Heart left ventricle (tissue), 16 donors: ENCODE results near the gene UBXN4. TPM values are rescaled to one million over a fixed set of nuclear protein-coding genes. Genes with fewer than 3 reads are reported as not detected.

Experiments used
- ATAC-seq, 4 donors: fragments of 200-7000 bp; cut with Tn5 transposase; one replicate each; pipeline ENCODE4 v1.9.1; 2020 to 2022; ENCODE audit warnings: moderate library complexity in 4 of 4, mild to moderate bottlenecking in 3 of 4, moderate number of reproducible peaks in 1 of 4
- DNase-seq, 5 donors: peaks; one replicate each; pipeline ENCODE4 v3.0.0-alpha.2; 2020
- H3K27ac ChIP-seq, 12 donors: fragments of 200-600 bp; sonication (generic) in 4 of 12; one replicate each; pipeline versions ENCODE4 v1.5.0 to v1.8.0; 2016 to 2022; ENCODE audit warnings: mild to moderate bottlenecking in 2 of 12
- H3K27me3 ChIP-seq, 9 donors: fragments of 200-600 bp; sonication (generic) in 2 of 9; one replicate each; pipeline versions ENCODE4 v1.5.1 to v1.8.0; 2016 to 2022; ENCODE audit warnings: mild to moderate bottlenecking in 3 of 9
- H3K36me3 ChIP-seq, 9 donors: fragments of 200-600 bp; sonication (generic) in 2 of 9; one replicate each; pipeline versions ENCODE4 v1.5.0 to v1.8.0; 2018 to 2022; ENCODE audit warnings: mild to moderate bottlenecking in 2 of 9
- H3K4me1 ChIP-seq, 12 donors: fragments of 200-600 bp; sonication (generic) in 4 of 12; one replicate each; pipeline versions ENCODE4 v1.5.0 to v1.8.0; 2016 to 2022; ENCODE audit warnings: mild to moderate bottlenecking in 3 of 12
- H3K4me3 ChIP-seq, 12 donors: fragments of 200-600 bp; sonication (generic) in 4 of 12; one replicate each; pipeline versions ENCODE4 v1.5.0 to v1.8.0; 2017 to 2022; ENCODE audit warnings: mild to moderate bottlenecking in 9 of 12, moderate library complexity in 4 of 12
- H3K9me3 ChIP-seq, 12 donors: fragments of 200-600 bp; sonication (generic) in 4 of 12; one replicate each; pipeline versions ENCODE4 v1.5.0 to v1.8.0; 2016 to 2022; ENCODE audit warnings: mild to moderate bottlenecking in 1 of 12
- POLR2A ChIP-seq, 2 donors: fragments of 450-650 bp; IDR thresholded peaks; one replicate each; pipeline ENCODE4 v1.6.1; 2017; ENCODE audit warnings: antibody characterized with exemption in 2 of 2, mild to moderate bottlenecking in 2 of 2, moderate library complexity in 2 of 2
- WGBS, 4 donors: extraction: QIAGEN DNeasy Blood & Tissue Kit in 2 of 4; methylation state at CpG; one replicate each; pipeline versions ENCODE4 v1.1.5 to v1.1.7; 2013 to 2018; 5-methylcytosine and 5-hydroxymethylcytosine counted together
- intact Hi-C, 10 donors: fragments of 100-400 bp; cut with DNase I; formaldehyde crosslinking; loops; one replicate each; pipeline versions ENCODE4 v1.11.1 to v1.14.2; 2022
- polyA plus RNA-seq, 2 donors: library from polyadenylated mRNA; stranded (reverse); fragments of 200-250 nt; gene quantifications; one replicate each; pipeline ENCODE4 v1.2.3, GENCODE V29; 2013
- total RNA-seq, 9 donors: library from RNA; depleted of rRNA in 2 of 9; stranded (reverse); fragments of >200 nt in 2 of 9; fragmentation: NEBNext Ultra II Directional in 3 of 9; extraction: Animal tissue kit (Norgen Biotek cat#: 25700) in 3 of 9; gene quantifications; one replicate each; pipeline versions ENCODE4 v1.1.0 to v1.2.4, GENCODE V29; 2016 to 2023
- TF ChIP-seq, protein P1 (sequence below), 12 donors: fragments of 200-600 bp; sonication (generic) in 4 of 12; IDR thresholded peaks; one replicate each; pipeline versions ENCODE4 v1.5.0 to v1.8.0; 2018 to 2022; ENCODE audit warnings: antibody characterized with exemption in 12 of 12, mild to moderate bottlenecking in 5 of 12
- donor health status: ischemic (EF 13 %, LVEDD 7.1; RV severe dilation, severe dysfunction).
- donor health status: healthy with polysubstance abuse.
- donor health status: DM: no; HTN: yes; CAD: no.
- donor health status: DM: no; HTN: no; CAD: no.
- donor health status: ischemic (EF 25% LVEDD 6.9; RV normal size, moderate dysfunction).
- donor health status: ischemic (EF 25% LVEDD 5.7; RV mildly dilated, moderate dysfunction).
- donor health status: healthy.
- donor health status: DM: yes; HTN: yes; CAD: no.
- donor health status: ischemic (EF 35%, LVEDD 5.7; RV mildly dilated, moderate dysfunction).
- donor health status: nonischemic (EF 11% LVEDD 7.7; RV severe dilation, severe dysfunction).
- donor health status: DM: yes; HTN: yes; CAD: no.
- donor health status: PGD.
- donor health status: ischemic (EF 29% LVEDD 5.4; RV normal size, mild dysfunction).
- donor health status: nonischemic (EF 23%, LVEDD 6.1; RV moderate dilation, normal function).

Gene UBXN4
- total and polyA plus RNA-seq, 11 donors: 28.2 to 90.5 (median 54.6) TPM

DNA sequence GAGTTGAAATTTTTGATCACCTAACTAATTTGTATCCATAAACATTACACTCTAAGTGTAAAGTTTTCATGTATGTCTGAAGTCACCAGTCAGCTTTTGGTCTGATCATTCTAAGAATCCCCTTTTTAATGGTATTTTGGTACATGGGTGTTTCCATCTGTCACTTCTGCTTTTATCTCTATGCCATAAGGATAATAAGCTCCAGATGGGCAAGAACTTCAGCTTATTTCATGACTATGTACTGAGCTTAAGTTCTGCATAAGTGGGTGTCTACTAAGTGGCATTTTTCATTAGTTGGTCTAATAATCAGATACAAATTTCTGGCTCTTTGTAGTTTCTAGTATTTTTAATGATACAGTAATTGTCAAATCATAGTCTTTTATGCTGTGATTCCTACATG, 20.4 kb downstream of the UBXN4 start:
- H3K9me3 ChIP-seq: peaks cover 0 to 10% (median 6%) of the 10 kb centered on the region in 12 donors
- intact Hi-C loops: loop anchor here in 1 of 10 donors (10.0 kb wide), 1 partner anchor 597 kb away; no protein-coding TSS in a partner anchor
- peaks cover 3 to 100% (median 97%) of the 10 kb centered on the region in 9 donors for H3K36me3 ChIP-seq
- no peak for DNase-seq
- no peak overlapping the region for H3K4me3 ChIP-seq
- TF ChIP-seq, protein P1, sequence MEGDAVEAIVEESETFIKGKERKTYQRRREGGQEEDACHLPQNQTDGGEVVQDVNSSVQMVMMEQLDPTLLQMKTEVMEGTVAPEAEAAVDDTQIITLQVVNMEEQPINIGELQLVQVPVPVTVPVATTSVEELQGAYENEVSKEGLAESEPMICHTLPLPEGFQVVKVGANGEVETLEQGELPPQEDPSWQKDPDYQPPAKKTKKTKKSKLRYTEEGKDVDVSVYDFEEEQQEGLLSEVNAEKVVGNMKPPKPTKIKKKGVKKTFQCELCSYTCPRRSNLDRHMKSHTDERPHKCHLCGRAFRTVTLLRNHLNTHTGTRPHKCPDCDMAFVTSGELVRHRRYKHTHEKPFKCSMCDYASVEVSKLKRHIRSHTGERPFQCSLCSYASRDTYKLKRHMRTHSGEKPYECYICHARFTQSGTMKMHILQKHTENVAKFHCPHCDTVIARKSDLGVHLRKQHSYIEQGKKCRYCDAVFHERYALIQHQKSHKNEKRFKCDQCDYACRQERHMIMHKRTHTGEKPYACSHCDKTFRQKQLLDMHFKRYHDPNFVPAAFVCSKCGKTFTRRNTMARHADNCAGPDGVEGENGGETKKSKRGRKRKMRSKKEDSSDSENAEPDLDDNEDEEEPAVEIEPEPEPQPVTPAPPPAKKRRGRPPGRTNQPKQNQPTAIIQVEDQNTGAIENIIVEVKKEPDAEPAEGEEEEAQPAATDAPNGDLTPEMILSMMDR (IDR thresholded peaks at IDR 0.05): no peak
- TF ChIP-seq POLR2A (IDR thresholded peaks at IDR 0.05): no peak
- no peak overlapping the region for H3K27ac ChIP-seq
- H3K4me1 ChIP-seq: no peaks in the 10 kb centered on the region
- no peaks in the 10 kb centered on the region for H3K27me3 ChIP-seq
- no peak for ATAC-seq

DNA sequence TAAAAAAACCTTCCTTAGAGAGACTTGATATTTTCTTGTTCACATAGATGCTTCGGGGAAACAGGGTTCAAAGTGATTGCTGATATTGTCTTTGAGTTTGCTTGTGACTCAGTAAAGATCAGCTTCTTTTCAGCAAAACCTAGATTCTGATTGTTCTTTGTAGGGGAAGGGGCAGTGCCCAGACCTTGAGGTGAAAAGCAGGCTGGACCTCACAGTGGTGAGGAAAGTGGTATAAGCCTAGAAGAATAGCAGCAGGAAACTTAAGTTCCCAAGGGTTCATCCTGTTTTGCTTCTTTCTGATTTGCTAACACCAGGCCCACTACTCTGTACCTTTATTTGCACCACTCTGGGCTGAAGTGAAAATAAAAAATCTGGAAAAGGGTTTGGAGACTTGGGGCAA, 20.9 kb downstream of the UBXN4 start:
- Histone ChIP-seq H3K27ac (no peak overlapping the region), H3K4me1 (no peaks in the 10 kb centered on the region), H3K36me3 (peaks cover under 1 to 100% (median 97%) of the 10 kb centered on the region in 9 donors), H3K27me3 (no peaks in the 10 kb centered on the region), H3K9me3 (peaks cover 0 to 5% (median under 1%) of the 10 kb centered on the region in 12 donors), H3K4me3 (no peak overlapping the region)
- DNase-seq: no peak
- WGBS, 4 donors: 88 to 98% (median 95%) methylated on average over 1 of the region's 1 CpG
- intact Hi-C loops: loop anchor here in 1 of 10 donors (10.0 kb wide), 1 partner anchor 598 kb away; no protein-coding TSS in a partner anchor
- ATAC-seq: no peak
- TF ChIP-seq, protein P1 (IDR thresholded peaks at IDR 0.05): no peak
- no peak for TF ChIP-seq POLR2A (IDR thresholded peaks at IDR 0.05)

DNA sequence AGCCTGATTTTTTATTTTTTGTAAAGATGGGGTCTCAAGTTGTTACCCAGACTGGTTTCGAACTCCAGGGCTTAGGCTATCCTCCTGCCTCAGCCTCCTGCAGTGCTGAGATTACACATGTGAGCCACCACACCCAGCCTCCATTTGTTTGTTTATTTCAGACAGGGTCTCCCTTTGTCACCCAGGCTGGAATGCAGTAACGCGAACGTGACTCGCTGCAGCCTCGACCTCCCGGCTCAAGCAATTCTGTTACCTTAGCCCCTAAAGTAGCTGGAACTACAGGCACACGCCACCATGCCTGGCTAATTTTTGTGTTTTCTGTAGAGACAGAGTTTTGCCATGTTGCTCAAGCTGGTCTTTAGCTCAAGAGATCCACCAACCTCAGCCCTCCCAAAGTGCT, 27.2 kb downstream of the UBXN4 start:
- no peak overlapping the region for H3K27ac ChIP-seq
- DNase-seq: no peak
- no peak for ATAC-seq
- intact Hi-C loops: loop anchor here in 1 of 10 donors (10.0 kb wide), 1 partner anchor 604 kb away; no protein-coding TSS in a partner anchor
- TF ChIP-seq, protein P1 (IDR thresholded peaks at IDR 0.05): no peak
- no peak for TF ChIP-seq POLR2A (IDR thresholded peaks at IDR 0.05)
- H3K27me3 ChIP-seq: no peaks in the 10 kb centered on the region
- no peaks in the 10 kb centered on the region for H3K4me1 ChIP-seq
- WGBS, 4 donors: 95 to 98% (median 96%) methylated on average over 8 of the region's 8 CpGs
- no peaks in the 10 kb centered on the region for H3K9me3 ChIP-seq
- no peak overlapping the region for H3K4me3 ChIP-seq
- H3K36me3 ChIP-seq: peaks cover 11 to 100% (median 99%) of the 10 kb centered on the region in 9 donors

DNA sequence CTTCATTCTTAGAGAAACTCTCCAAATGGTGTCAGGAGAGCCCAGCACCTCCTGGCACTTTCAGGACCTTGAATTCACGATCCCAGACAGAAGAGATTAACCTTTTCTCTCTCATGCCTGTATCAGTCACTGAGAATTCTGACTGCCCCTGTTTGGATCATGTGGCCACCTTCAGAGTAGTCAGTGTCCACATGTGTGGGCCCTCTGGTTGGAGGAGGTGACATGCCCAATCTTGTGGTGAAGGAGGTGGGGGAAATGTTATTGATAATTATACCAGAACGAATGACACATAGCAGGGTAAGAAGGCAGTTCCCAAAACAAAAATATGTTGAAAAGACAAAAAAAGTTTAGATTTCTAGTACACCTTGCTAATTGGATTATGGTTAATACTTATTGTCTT, 31.7 kb downstream of the UBXN4 start:
- no peak for ATAC-seq
- Histone ChIP-seq H3K27me3 (no peaks in the 10 kb centered on the region), H3K36me3 (peaks cover 11 to 100% (median 99%) of the 10 kb centered on the region in 9 donors), H3K9me3 (no peaks in the 10 kb centered on the region), H3K4me3 (no peak overlapping the region), H3K4me1 (peaks cover 0 to 11% (median 3%) of the 10 kb centered on the region in 12 donors), H3K27ac (no peak overlapping the region)
- intact Hi-C loops: no loop called here
- no peak for TF ChIP-seq POLR2A (IDR thresholded peaks at IDR 0.05)
- TF ChIP-seq, protein P1 (IDR thresholded peaks at IDR 0.05): no peak
- 86 to 93% (median 90%) methylated on average over 2 of the region's 2 CpGs for WGBS, 4 donors
- DNase-seq: no peak
